UCSD-AML1 (cell line): Measurements from ENCODE around the gene GPC2.
"Not testable (repeated sequence)": the region's sequence is repeated elsewhere in the genome, so short reads cannot be mapped to it uniquely, and the experiment has no call there.

Experiments
- DNase-seq: peaks from one replicate; lab custom pipeline; 2025; ENCODE audit not compliant: unreplicated experiment; lab: John Stamatoyannopoulos, UW

Gene GPC2

DNA sequence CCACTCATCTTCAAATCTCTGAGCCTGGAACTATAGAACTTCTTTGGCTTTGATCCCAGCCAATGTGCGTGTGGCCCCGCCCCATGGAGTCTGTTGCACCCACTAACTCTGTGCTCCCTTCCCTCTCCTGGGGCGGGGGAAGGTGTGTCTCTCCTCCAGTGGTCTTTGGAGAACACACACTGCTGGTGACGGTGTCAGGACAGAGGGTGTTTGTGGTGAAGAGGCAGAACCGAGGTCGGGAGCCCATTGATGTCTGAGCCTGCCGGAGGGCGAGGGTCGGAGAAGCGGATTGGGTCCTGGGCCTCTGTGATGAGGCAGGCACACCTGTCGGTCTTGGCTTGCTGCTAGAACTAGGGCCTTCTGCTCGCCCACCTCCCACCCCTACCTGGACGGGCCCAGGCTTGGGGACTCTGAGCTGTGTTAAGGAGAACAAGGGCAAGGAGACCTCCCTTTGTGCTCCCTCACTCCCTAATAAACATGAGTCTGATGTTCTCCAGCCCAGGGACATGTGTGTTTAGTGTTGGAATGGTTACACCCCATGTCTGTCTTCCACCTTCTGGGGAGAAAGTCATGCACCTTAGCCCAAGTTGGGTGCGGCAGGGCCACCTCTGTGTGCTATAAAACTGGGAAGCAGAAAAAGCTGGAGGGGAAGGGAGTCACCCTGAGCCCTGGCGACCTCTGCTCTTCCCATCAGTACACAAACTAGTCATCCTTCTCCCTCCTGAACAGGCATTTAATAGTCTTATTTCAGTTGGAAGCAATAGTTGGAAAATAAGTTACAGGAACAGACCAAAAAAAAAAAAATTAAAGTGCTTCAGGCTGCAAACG is 23.3 kb downstream of the GPC2 start:
- no peak for DNase-seq

DNA sequence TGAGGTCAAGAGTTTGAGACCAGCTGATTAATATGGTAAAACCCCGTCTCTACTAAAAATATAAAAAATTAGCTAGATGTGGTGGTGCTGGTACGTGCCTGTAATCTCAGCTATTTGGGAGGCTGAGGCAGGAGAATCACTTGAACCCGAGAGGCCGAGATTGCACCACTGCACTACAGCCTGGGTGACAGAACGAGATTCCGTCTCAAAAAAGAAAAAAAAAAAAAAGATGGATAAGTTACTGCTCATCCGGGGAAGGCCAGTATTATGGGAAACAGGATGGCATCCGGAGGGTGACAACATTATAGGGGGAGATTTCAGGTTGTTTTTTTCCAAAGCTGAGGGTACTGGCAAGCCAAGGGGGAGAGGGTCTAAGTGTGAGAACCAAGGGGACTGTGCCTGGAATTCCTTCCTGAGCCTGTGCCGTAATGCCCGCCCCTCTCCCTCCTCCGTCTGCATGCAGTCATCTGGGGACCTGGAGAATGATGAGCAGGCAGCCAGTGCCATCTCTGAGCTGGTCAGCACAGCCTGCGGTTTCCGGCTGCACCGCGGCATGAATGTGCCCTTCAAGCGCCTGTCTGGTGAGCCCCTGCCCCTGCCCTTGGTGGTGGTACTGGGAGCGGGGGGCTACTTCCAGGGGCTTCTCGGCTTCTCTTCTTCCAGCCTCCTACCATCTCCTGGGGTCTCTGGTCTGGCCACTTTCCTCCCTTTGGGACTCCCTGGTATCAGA is 24.1 kb downstream of the GPC2 start:
- DNase-seq = no peak

DNA sequence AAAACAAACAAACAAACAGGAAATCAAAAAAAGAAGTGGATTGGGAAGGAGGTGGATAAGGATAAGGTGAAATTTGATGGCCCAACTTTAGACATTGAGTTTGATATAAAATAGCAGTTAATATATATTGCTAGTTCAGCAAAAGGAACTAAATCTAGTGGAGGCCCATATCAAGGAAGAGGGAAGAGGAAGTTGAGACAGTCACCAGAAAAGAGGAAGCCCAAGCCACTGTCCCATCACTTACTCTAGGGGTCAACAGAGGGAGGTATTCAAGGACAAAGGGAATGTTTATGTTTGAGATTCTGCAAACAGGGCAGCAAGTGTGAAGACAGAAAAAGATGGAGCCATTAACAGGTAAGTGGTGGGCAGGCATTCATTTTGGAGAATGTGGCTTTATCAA is 24.8 kb downstream of the GPC2 start:
- no peak for DNase-seq

DNA sequence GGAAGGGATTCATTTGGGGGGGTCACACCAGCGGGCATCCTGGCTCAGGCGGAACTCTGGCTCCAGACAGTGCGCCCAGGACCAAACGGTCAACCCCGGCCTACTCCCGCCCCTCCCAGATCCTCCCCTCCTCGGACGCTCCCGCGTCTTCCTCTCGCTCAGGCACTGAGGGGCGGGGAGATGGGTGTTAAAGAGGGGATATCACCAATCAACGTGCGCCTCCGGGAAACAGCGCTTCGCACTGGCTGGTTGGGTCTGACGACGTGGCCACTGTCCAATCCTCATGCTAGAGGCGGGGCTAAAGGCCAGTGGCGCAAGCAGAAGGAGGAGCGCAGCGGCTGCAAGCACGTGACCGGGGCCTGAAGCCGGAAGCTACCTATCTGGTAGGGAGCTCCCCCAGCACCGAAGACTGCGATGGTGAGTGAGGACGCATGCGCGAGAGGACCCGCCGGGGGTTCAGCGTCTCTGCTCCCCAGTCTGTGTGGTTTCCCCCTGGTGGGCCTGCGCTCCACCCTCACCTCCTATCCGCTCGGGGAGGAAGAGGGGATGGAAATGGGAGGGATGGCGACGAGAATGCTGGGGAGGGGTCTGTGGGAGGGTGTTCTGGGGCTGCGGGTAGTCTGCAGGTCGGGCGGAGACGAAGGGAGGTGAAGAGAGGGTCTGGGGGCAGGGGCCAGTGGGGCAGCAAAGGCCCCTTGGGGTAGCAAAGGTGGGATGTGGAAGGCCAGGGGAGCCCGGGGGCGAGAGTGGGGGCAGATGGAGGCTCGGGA is 28.4 kb downstream of the GPC2 start, which contains the start of gene LAMTOR4:
LAMTOR4 (plus strand) TSS at position 360 of the 770 bp plus-strand sequence; CDS start at position 415, 55 bp downstream.
- peak; percentile 90 for DNase-seq

DNA sequence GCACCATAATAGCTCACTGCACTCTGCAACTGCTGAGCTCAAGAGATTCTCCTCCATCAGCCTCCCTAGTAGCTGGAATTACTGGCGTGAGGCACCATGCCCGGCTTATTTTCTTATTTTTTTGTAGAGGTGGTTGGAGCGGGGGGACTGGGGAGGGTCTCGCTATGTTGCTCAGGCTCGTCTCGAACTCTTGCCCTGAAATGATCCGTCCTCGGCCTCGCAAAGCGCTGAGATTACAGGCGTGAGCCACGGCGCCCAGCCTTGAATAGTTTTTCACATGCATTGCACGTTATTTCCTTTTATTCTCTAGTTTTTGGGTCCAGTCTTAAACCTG is 29.0 kb downstream of the GPC2 start:
- DNase-seq = no peak

DNA sequence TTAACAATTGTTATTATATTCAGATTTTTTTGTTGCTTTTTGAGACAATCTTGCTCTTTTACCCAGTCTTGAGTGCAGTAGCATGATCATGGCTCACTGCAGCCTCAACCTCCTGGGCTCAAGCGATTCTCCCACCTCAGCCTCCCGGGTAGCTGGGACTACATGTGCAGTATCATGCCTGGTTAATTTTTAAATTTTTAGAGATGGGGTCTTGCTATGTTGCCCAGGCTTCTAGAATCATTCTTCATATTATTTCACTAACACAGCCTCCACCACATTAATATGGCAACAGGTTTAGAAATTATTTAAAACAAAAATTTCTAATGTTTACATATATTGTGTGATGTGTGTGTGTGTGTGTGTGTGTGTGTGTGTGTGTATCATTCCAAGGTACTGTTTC is 29.9 kb downstream of the GPC2 start:
- no peak for DNase-seq

DNA sequence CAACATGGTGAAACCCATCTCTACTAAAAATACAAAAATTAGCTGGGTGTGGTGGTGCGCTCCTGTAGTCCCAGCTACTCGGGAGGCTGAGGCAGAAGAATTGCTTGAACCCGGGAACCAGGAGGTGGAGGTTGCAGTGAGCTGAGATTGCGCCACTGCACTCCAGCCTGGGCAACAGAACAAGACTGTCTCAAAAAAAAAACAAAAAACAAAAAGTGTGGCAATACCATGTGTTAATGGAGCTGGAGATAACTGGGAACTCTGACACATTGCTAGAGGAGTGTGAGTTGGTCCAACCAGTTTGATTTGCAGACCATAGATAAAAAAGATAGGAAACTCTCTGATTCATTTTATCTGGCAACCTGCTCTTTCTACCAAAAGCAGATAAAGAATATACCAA is 30.8 kb downstream of the GPC2 start:
- not testable (repeated sequence) for DNase-seq

DNA sequence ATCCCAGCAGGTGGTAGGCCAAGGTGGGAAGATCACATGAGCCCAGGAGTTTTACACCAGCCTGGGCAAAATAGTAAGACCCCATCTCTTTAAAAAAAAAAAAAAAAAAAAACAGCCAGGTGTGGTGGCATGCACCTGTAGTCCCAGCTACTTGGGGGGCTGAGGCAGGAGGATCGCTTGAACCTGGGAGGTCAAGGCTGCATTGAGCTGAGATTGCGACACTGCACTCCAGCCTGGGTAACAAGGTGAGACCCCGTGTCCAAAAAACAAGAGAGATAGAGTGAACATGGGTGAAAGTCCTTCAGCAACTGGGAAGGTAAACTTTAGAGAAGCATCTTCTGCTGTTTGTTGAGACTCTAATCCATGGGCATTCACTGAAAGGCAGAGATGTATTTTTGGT is 34.7 kb downstream of the GPC2 start:
- DNase-seq = no peak

DNA sequence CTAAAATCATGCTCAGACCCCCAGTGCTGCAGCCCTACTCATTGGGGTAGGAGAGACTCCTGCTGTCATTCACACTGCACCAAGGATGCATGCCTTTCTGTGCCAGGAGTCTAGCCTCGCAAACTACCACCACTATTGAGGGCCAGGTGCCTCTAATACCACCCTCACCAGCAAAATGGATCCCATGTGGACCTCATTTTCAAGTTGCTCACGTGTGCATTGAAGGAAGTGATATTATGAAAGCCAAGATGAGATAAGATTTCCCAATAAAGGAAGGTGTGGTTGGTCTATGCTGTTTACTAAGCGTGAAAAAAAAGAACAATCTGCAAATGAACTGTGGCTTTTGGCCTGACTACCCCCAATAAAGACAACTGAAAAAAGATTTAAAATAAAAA is 35.6 kb downstream of the GPC2 start:
- DNase-seq = no peak

DNA sequence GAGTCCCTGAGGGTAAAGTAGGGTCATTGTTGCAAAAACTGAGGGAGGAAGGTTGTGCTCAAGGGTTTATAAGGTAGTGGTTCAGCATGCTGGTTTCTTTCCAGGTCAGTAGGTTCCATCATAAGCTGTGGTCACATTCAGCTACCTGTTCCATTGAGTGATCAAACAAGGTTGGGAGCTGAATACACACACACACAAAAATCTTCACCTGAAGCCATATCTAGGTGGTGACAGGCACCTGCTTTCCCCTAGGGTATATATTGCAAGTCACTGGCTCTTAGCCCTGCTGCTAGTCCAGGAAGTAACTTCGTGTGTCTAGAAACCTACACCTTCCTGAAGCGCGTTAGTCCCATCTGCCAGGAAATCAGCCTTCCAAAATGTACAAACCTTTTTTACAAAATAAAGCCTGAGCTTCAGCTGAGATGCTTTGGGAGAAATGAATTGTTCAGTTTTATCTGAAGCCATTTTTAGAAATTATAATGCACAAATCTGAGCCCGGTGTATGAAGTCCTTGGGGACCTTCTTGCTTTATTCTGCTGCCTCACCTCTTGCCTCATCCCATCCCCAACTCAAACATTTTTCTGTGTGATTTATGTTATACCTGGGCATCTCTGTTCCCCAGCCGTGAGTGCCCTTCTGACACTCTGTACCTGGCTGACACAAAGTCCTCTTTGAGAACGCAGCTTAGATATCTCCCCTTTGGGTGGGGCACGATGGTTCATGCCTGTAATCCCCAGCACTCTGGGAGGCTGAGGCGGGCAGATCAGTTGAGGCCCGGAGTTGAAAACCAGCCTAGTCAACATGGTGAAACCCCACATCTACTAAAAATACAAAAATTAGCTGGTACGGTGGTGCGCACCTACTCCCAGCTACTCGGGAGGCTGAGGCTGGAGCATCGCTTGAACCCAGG is 39.1 kb downstream of the GPC2 start:
- DNase-seq = no peak

DNA sequence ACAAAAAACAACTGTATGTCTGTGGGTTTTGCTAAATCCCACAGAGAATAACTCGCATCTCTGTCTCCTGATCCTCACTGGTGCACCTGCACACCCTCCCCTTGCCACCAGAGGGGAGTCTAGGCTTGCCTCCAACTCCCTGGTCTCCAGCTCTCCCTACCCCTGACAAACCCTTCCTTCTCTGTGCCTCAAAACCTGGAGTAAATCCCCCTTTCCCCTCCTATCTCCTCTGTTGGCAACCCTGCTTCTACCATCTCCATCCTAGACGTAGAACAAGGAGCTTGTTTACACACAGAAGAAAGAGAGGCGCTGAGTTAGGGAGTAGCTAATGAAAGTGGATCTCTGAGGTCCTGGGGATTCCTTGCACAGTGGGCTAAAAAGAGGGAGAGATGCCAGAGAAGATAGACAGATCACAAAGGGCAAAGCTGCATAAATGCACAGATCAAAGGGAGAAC is 44.5 kb downstream of the GPC2 start:
- DNase-seq = peak; percentile 28

DNA sequence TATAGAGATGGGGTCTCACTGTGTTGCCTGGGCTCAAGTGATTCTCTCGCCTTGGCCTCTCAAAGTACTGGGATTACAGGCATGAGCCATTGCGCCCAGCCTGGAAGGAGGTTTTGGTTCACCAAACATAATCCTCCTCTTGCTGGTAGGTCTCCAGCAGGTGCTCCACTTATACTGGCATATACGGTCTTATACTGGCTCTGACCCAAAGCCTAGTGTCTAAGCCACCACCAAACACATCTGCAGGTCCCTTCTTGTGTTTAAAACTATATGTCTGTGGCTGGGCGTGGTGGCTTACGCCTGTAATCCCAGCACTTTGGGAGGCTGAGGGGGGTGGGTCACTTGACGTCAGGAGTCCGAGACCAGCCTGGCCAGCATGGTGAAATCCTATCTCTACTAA is 45.1 kb downstream of the GPC2 start:
- no peak for DNase-seq

DNA sequence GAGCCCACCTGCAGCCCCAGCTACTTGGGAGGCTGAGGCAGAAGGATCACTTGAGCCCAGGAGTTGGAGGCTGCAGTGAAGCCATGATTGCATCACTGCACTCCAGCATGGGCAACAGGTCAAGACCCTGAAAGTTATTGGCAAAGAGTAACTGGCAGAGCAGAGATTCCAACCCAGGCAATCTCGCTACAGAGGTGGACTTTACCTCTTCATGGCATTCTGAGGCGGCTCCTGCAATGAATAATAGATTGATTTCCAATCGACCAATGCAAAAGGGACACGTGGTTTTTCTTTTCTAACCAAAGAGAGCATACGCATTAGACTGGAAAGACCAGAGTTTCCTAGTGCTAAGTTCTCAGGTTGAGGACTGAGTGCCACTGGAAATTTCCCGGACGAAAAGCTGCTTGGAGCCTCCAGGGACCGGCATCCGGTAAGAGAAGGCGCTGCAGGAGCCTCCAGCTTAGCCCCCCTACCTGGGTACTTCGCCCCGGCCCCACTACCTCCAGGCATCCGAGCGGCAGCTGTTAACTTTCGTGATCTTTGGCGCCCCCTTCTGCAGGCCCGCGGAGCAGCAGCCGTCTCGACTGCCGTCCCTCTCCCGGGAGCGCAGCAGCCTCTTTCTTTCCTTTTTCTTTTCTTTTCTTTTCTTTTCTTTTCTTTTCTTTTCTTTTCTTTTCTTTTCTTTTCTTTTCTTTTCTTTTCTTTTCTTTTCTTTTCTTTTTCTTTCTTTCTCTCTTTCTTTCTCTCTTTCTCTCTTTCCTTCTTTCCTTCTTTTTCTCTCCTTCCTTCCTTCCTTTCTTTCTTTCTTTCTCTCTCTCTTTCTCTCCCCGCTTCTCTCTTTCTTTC is 46.4 kb downstream of the GPC2 start:
- peak; percentile 64 for DNase-seq

DNA sequence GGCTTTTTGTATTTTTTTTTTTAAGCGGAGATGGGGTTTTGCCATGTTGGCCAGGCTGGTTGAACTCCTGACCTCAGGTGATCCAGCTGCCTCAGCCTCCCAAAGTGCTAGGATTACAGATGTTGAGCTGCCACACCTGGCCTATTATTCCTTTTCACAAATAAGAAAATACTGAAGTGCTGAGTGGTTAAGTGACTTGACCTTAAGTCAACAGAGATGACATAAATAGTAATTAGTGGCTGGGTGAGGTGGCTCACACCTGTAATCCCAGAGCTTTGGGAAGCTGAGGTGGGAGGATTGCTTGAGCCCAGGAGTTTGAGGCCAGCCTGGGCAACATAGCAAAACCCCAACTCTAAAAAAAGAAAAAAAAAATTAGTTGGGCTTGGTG is 47.0 kb downstream of the GPC2 start:
- DNase-seq = not testable (repeated sequence)

DNA sequence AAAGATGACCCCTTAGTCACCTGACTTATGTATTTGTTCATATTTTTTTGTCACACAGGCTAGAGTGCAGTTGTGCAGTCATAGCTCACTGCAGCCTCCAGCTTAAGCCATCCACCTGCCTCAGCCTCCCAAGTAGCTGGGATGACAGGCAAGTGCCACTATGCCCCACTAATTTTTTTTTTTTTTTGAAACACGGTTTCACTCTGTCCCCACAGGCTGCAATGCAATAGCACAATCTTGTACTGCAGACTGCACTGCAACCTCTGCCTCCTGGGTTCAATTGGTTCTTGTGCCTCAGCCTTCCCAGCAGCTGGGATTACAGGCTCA is 48.6 kb downstream of the GPC2 start:
- no peak for DNase-seq

DNA sequence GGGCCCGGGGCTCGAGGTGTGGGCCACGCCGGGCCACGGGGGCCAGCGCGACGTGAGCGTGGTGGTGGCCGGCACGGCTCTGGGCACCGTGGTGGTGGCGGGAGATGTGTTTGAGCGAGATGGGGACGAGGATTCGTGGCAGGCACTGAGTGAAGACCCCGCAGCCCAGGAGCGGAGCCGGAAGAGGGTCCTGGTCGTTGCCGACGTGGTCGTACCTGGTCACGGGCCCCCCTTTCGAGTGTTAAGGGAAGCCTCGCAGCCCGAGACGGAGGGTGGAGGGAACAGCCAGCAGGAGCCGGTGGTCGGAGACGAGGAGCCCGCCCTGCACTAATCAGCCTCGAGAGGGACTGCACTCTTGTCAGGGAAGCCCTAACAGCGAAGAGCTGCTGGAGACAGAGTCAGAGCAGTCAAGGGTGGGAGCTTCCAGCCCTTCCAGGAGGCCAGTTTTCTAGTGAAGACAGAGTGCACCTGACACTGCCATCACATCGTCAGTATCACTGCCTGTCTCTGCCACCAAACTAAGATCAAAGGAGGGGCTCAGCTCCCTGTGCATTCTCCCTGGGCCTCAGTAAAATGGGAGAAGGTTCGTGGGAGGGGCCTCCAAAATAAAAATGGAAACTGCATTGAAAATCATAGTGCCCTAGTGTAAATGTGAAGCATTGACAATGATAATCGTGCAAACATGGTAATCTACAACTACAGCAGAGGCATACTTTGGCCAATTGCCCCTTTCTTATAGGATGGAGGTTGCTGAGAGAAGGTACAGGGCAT is 49.1 kb downstream of the GPC2 start:
- no peak for DNase-seq

DNA sequence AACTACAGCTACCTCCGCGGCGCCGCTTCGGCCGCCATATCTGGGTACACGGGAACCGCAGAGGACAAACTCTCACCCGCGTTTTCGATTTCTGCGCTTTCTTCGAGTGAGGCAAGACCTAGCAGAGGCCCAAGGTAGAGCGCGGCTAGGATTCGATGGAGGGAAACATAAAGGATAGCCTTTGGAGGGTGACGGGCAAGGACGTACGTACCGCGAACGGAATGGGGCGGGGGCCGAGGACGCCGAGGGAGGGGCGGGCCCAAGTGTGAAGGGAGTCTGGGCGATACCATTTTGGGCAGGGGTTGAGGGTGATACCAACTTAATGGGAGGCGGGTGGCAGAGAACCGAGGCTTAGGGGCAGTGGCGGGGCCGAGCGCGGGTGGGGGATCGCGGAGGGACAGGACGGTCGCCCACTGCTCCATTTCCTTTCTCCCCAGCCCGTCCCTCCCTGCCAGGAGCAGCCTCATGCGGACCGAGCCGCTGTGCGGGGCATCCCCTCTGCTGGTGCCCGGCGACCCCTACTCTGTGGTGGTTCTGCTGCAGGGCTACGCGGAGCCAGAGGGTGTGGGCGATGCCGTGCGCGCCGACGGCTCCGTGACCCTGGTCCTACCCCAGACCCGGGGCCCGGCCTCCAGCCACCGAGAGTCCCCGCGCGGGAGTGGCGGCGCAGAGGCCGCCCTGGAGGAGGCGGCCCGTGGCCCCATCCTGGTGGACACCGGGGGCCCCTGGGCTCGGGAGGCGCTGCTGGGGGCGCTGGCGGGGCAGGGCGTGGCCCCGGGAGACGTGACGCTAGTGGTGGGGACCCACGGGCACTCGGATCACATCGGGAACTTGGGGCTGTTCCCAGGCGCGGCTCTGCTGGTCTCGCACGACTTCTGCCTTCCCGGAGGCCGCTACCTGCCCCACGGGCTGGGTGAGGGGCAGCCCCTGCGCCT is 50.0 kb downstream of the GPC2 start, which contains the start of gene MBLAC1:
MBLAC1 (plus strand) TSS at position 37 of the 935 bp plus-strand sequence; CDS start at position 466, 429 bp downstream.
- DNase-seq = peak; percentile 75
